Lung (tissue), 12 donors: ENCODE results near the gene KLHL29. TPM values are rescaled to one million over a fixed set of nuclear protein-coding genes. Genes with fewer than 3 reads are reported as not detected.

ENCODE experiments used
- ATAC-seq: fragments of 200-7000 bp; cut with Tn5 transposase; one replicate; pipeline ENCODE4 v1.9.1; 2020; ENCODE audit warnings: moderate number of reproducible peaks; ENCODE audit not compliant: insufficient read depth, low FRiP score
- DNase-seq, 3 donors: peaks; one replicate each; pipeline ENCODE4 v3.0.0-alpha.2; 2013 to 2017
- H3K27ac ChIP-seq, 2 donors: one replicate each; pipeline ENCODE4 v1.5.1; 2013; ENCODE audit warnings: mild to moderate bottlenecking in 2 of 2, moderate library complexity in 2 of 2, control low read depth in 1 of 2, inconsistent platforms in 1 of 2, low read depth in 1 of 2, low read length in 1 of 2
- H3K27me3 ChIP-seq, 3 donors: one replicate each; pipeline ENCODE4 v1.5.1; 2013; ENCODE audit warnings: low read length in 2 of 3; ENCODE audit not compliant: control insufficient read depth in 3 of 3, insufficient read depth in 3 of 3
- H3K36me3 ChIP-seq, 4 donors: one replicate each; pipeline ENCODE4 v1.5.1; 2013; ENCODE audit warnings: low read length in 4 of 4, mild to moderate bottlenecking in 1 of 4, moderate library complexity in 1 of 4; ENCODE audit not compliant: control insufficient read depth in 4 of 4, insufficient read depth in 4 of 4
- H3K4me1 ChIP-seq, 5 donors: one replicate each; pipeline ENCODE4 v1.5.1; 2013; ENCODE audit warnings: low read length in 5 of 5, mild to moderate bottlenecking in 2 of 5, moderate library complexity in 1 of 5; ENCODE audit not compliant: control insufficient read depth in 5 of 5, insufficient read depth in 5 of 5
- H3K4me3 ChIP-seq: one replicate; pipeline ENCODE4 v1.5.1; 2013; ENCODE audit warnings: mild to moderate bottlenecking, control low read depth, moderate library complexity
- H3K9ac ChIP-seq, 2 donors: one replicate each; pipeline ENCODE4 v1.5.1; 2013; ENCODE audit warnings: low read length in 2 of 2, control low read depth in 1 of 2; ENCODE audit not compliant: insufficient read depth in 1 of 2
- H3K9me3 ChIP-seq, 4 donors: one replicate each; pipeline ENCODE4 v1.5.1; 2013; ENCODE audit warnings: low read length in 3 of 4, mild to moderate bottlenecking in 1 of 4, moderate library complexity in 1 of 4; ENCODE audit not compliant: control insufficient read depth in 4 of 4, insufficient read depth in 3 of 4
- WGBS, 2 donors: extraction: QIAGEN DNeasy Blood & Tissue Kit; methylation state at CpG; one replicate each; pipeline ENCODE4 v1.1.7; 2013; 5-methylcytosine and 5-hydroxymethylcytosine counted together
- polyA plus RNA-seq, 2 donors: library from polyadenylated mRNA; stranded (reverse); fragments of 200-250 nt; gene quantifications; one replicate each; pipeline ENCODE4 v1.2.1, GENCODE V29; 2013
- total RNA-seq, 2 donors: library from RNA; depleted of rRNA in 1 of 2; stranded (reverse); fragments of >200 nt in 1 of 2; gene quantifications; one replicate each; pipeline ENCODE4 v1.2.1, GENCODE V29; 2014 to 2021
- TF ChIP-seq, protein P1 (sequence below): IDR thresholded peaks from 2 replicates; pipeline ENCODE4 v1.5.1; 2012; ENCODE audit warnings: mild to moderate bottlenecking; ENCODE audit errors: control extremely low read depth, extremely low read depth
- donor health status: control.
- donor health status: control.
- donor health status: Bipolar disorder and iron deficiency.
- donor health status: healthy.
- donor health status: DM: yes; HTN: yes; CAD: no.

KLHL29 gene
- total and polyA plus RNA-seq, 4 donors, result 2.7 to 16.2 (median 3.5) TPM

GRCh38 chr2:23585273-23586170 lies 200.5 kb downstream of the KLHL29 start:
- WGBS, 2 donors, result 81 to 84% methylated on average over 13 of the region's 13 CpGs
- no peaks in the 10 kb centered on the region for H3K36me3 ChIP-seq
- H3K9me3 ChIP-seq, result no peaks in the 10 kb centered on the region
- no peak overlapping the region for H3K9ac ChIP-seq
- H3K27ac ChIP-seq, result no peak overlapping the region
- H3K4me3 ChIP-seq, result no peak overlapping the region
- H3K4me1 ChIP-seq, result peaks cover 0 to 7% (median 0%) of the 10 kb centered on the region in 5 donors
- TF ChIP-seq, protein P1, sequence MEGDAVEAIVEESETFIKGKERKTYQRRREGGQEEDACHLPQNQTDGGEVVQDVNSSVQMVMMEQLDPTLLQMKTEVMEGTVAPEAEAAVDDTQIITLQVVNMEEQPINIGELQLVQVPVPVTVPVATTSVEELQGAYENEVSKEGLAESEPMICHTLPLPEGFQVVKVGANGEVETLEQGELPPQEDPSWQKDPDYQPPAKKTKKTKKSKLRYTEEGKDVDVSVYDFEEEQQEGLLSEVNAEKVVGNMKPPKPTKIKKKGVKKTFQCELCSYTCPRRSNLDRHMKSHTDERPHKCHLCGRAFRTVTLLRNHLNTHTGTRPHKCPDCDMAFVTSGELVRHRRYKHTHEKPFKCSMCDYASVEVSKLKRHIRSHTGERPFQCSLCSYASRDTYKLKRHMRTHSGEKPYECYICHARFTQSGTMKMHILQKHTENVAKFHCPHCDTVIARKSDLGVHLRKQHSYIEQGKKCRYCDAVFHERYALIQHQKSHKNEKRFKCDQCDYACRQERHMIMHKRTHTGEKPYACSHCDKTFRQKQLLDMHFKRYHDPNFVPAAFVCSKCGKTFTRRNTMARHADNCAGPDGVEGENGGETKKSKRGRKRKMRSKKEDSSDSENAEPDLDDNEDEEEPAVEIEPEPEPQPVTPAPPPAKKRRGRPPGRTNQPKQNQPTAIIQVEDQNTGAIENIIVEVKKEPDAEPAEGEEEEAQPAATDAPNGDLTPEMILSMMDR, result no peak
- ATAC-seq (no peak), DNase-seq (no peak)
- no peaks in the 10 kb centered on the region for H3K27me3 ChIP-seq

GRCh38 chr2:23586741-23587306 lies 201.8 kb downstream of the KLHL29 start:
- no peaks in the 10 kb centered on the region for H3K36me3 ChIP-seq
- no peak for ATAC-seq
- 82 to 84% methylated on average over 15 of the region's 15 CpGs for WGBS, 2 donors
- peaks cover 0 to 7% (median 0%) of the 10 kb centered on the region in 5 donors for H3K4me1 ChIP-seq
- no peak overlapping the region for H3K4me3 ChIP-seq
- no peak overlapping the region for H3K9ac ChIP-seq
- no peaks in the 10 kb centered on the region for H3K9me3 ChIP-seq
- no peak for DNase-seq
- no peaks in the 10 kb centered on the region for H3K27me3 ChIP-seq
- TF ChIP-seq, protein P1, result no peak
- H3K27ac ChIP-seq, result no peak overlapping the region

GRCh38 chr2:23587341-23587880 lies 202.4 kb downstream of the KLHL29 start:
- Histone ChIP-seq H3K9me3 (no peaks in the 10 kb centered on the region), H3K27me3 (no peaks in the 10 kb centered on the region), H3K4me3 (no peak overlapping the region), H3K4me1 (peaks cover 0 to 7% (median 0%) of the 10 kb centered on the region in 5 donors), H3K9ac (no peak overlapping the region), H3K36me3 (no peaks in the 10 kb centered on the region), H3K27ac (no peak overlapping the region)
- WGBS, 2 donors, result 93 to 96% methylated on average over 13 of the region's 13 CpGs
- TF ChIP-seq, protein P1, result no peak
- DNase-seq (no peak), ATAC-seq (no peak)
